Measurements from ENCODE around the gene KIAA1549.

KIAA1549 gene

GRCh38 chr7:138828302-138828701 lies 152.9 kb downstream of the KIAA1549 start:
- Histone ChIP-seq H3K9ac (ENCODE audit: low read length) (no peak overlapping the region), H3K27ac (ENCODE audit: low read depth, low read length) (no peak overlapping the region), H3K79me2 (ENCODE audit: insufficient read depth, low read length) (no peaks in the 10 kb centered on the region), H3K9me3 (ENCODE audit: insufficient read depth, low read length) (no peaks in the 10 kb centered on the region), H3K27me3 (ENCODE audit: low read length) (no peaks in the 10 kb centered on the region), H3K9me2 (replicated peaks; ENCODE audit: insufficient read depth, low read length) (no peaks in the 10 kb centered on the region), H2AFZ (ENCODE audit: low read depth, low read length, severe bottlenecking) (no peak overlapping the region), H3K36me3 (ENCODE audit: low read length) (no peaks in the 10 kb centered on the region), H3F3A (ENCODE audit: insufficient read depth) (no peaks in the 10 kb centered on the region), H3K4me3 (ENCODE audit: insufficient read depth, low read length, poor library complexity, severe bottlenecking) (no peak overlapping the region), H4K20me1 (ENCODE audit: low read depth, low read length) (no peaks in the 10 kb centered on the region), H3K4me2 (ENCODE audit: low read depth, low read length, poor library complexity, severe bottlenecking) (no peak overlapping the region)
- no peak for TF ChIP-seq EZH2phosphoT487 (conservative IDR thresholded peaks at IDR 0.05; ENCODE audit: low read length)
- TF ChIP-seq CTCF (IDR thresholded peaks at IDR 0.05; ENCODE audit: insufficient read depth, low read length, poor library complexity, severe bottlenecking): no peak

GRCh38 chr7:138825049-138825721 lies 156.0 kb downstream of the KIAA1549 start:
- Histone ChIP-seq H3K9me3 (ENCODE audit: insufficient read depth, low read length) (no peaks in the 10 kb centered on the region), H2AFZ (ENCODE audit: low read depth, low read length, severe bottlenecking) (no peak overlapping the region), H3K27me3 (ENCODE audit: low read length) (no peaks in the 10 kb centered on the region), H3K36me3 (ENCODE audit: low read length) (no peaks in the 10 kb centered on the region), H3K4me3 (ENCODE audit: insufficient read depth, low read length, poor library complexity, severe bottlenecking) (no peak overlapping the region), H3K4me2 (ENCODE audit: low read depth, low read length, poor library complexity, severe bottlenecking) (no peak overlapping the region), H3F3A (ENCODE audit: insufficient read depth) (no peaks in the 10 kb centered on the region), H3K9ac (ENCODE audit: low read length) (no peak overlapping the region), H3K9me2 (replicated peaks; ENCODE audit: insufficient read depth, low read length) (no peaks in the 10 kb centered on the region), H3K27ac (ENCODE audit: low read depth, low read length) (no peak overlapping the region), H3K79me2 (ENCODE audit: insufficient read depth, low read length) (no peaks in the 10 kb centered on the region), H4K20me1 (ENCODE audit: low read depth, low read length) (no peaks in the 10 kb centered on the region)
- no peak for TF ChIP-seq EZH2phosphoT487 (conservative IDR thresholded peaks at IDR 0.05; ENCODE audit: low read length)
- TF ChIP-seq CTCF (IDR thresholded peaks at IDR 0.05; ENCODE audit: insufficient read depth, low read length, poor library complexity, severe bottlenecking): no peak

- Histone ChIP-seq H3K27me3 (ENCODE audit: low read length) (no peaks in the 10 kb centered on the region), H3K4me2 (ENCODE audit: low read depth, low read length, poor library complexity, severe bottlenecking) (no peak overlapping the region), H3K4me3 (ENCODE audit: insufficient read depth, low read length, poor library complexity, severe bottlenecking) (no peak overlapping the region), H4K20me1 (ENCODE audit: low read depth, low read length) (no peaks in the 10 kb centered on the region), H3F3A (ENCODE audit: insufficient read depth) (no peaks in the 10 kb centered on the region), H2AFZ (ENCODE audit: low read depth, low read length, severe bottlenecking) (no peak overlapping the region), H3K36me3 (ENCODE audit: low read length) (no peaks in the 10 kb centered on the region), H3K9ac (ENCODE audit: low read length) (no peak overlapping the region), H3K79me2 (ENCODE audit: insufficient read depth, low read length) (no peaks in the 10 kb centered on the region), H3K27ac (ENCODE audit: low read depth, low read length) (no peak overlapping the region), H3K9me2 (replicated peaks; ENCODE audit: insufficient read depth, low read length) (no peaks in the 10 kb centered on the region), H3K9me3 (ENCODE audit: insufficient read depth, low read length) (no peaks in the 10 kb centered on the region)
- TF ChIP-seq CTCF (IDR thresholded peaks at IDR 0.05; ENCODE audit: insufficient read depth, low read length, poor library complexity, severe bottlenecking) (no peak), EZH2phosphoT487 (conservative IDR thresholded peaks at IDR 0.05; ENCODE audit: low read length) (no peak)
These were observed 158.2 kb downstream of the KIAA1549 start for GRCh38 chr7:138822867-138823535.
